Large intestine (tissue), 1 donor: ENCODE measurements around the gene GLUL. TPM values are rescaled to one million over a fixed set of nuclear protein-coding genes. Genes with fewer than 3 reads are reported as not detected.

Experiments
- polyA plus RNA-seq: library from polyadenylated mRNA; unstranded; fragments of 120-200 nt; gene quantifications from one replicate; pipeline ENCODE4 v1.2.1, GENCODE V29; 2013

The GLUL gene
- polyA plus RNA-seq, 1 donor: 164 TPM

Other genes starting within 250 kb of the GLUL start
- 0.09 TPM for gene TEDDM1, start 8.9 kb upstream of the GLUL start, polyA plus RNA-seq
- gene RGSL1, start 58.4 kb upstream of the GLUL start, polyA plus RNA-seq: not detected
- 16.8 TPM for gene RNASEL, start 197.5 kb upstream of the GLUL start, polyA plus RNA-seq
- 2.3 TPM for gene RGS16, start 212.6 kb upstream of the GLUL start, polyA plus RNA-seq